ENCODE results near the gene MEIS2. TPM values are rescaled to one million over a fixed set of nuclear protein-coding genes. Genes with fewer than 3 reads are reported as not detected.

Gene MEIS2
- total and polyA plus RNA-seq, 8 donors = 14.1 to 44.5 (median 36.3) TPM

- no peaks in the 10 kb centered on the region for H3K36me3 ChIP-seq
- H3K9me3 ChIP-seq = no peaks in the 10 kb centered on the region
- no peak for DNase-seq
- ATAC-seq = no peak
- no peak overlapping the region for H3K27ac ChIP-seq
- no peaks in the 10 kb centered on the region for H3K27me3 ChIP-seq
- no peaks in the 10 kb centered on the region for H3K4me1 ChIP-seq
- intact Hi-C loops (cut with DNase I) = no loop called here
- H3K4me3 ChIP-seq = no peak overlapping the region
- no peak for TF ChIP-seq CTCF (IDR thresholded peaks at IDR 0.05)
These were observed 182.7 kb downstream of the MEIS2 start for GRCh38 chr15:36917411-36918267.

- TF ChIP-seq CTCF (IDR thresholded peaks at IDR 0.05) = no peak
- no peaks in the 10 kb centered on the region for H3K36me3 ChIP-seq
- no peaks in the 10 kb centered on the region for H3K4me1 ChIP-seq
- ATAC-seq = no peak
- intact Hi-C loops (cut with DNase I) = no loop called here
- peak overlapping the region in 1 of 2 donors; percentile 38 for H3K27ac ChIP-seq
- peak in 2 of 4 donors; percentile 51 to 77 for DNase-seq
- H3K27me3 ChIP-seq = no peaks in the 10 kb centered on the region
- no peaks in the 10 kb centered on the region for H3K9me3 ChIP-seq
- H3K4me3 ChIP-seq = no peak overlapping the region
These were observed 185.2 kb downstream of the MEIS2 start for GRCh38 chr15:36914960-36915808.

GRCh38 chr15:36914466-36914865 is 185.9 kb downstream of the MEIS2 start:
- ATAC-seq (no peak), DNase-seq (no peak)
- intact Hi-C loops (cut with DNase I) = no loop called here
- H3K4me3 ChIP-seq = no peak overlapping the region
- H3K9me3 ChIP-seq = no peaks in the 10 kb centered on the region
- no peaks in the 10 kb centered on the region for H3K4me1 ChIP-seq
- no peaks in the 10 kb centered on the region for H3K36me3 ChIP-seq
- H3K27ac ChIP-seq = peak overlapping the region in 1 of 2 donors; percentile 38
- TF ChIP-seq CTCF (IDR thresholded peaks at IDR 0.05) = no peak
- no peaks in the 10 kb centered on the region for H3K27me3 ChIP-seq

- DNase-seq = no peak
These were observed 188.0 kb downstream of the MEIS2 start for GRCh38 chr15:36912311-36912712.

More at GRCh38 chr15:36912311-36912712, 188.0 kb downstream of the MEIS2 start:
- intact Hi-C loops (cut with DNase I) = no loop called here
- no peaks in the 10 kb centered on the region for H3K36me3 ChIP-seq
- no peak for ATAC-seq
- H3K4me1 ChIP-seq = no peaks in the 10 kb centered on the region
- no peaks in the 10 kb centered on the region for H3K9me3 ChIP-seq
- no peak overlapping the region for H3K27ac ChIP-seq
- no peak overlapping the region for H3K4me3 ChIP-seq
- H3K27me3 ChIP-seq = no peaks in the 10 kb centered on the region
- TF ChIP-seq CTCF (IDR thresholded peaks at IDR 0.05) = no peak
